Esophagus muscularis mucosa (tissue), 4 donors: ENCODE measurements around the gene ATP5ME. TPM values are rescaled to one million over a fixed set of nuclear protein-coding genes. Genes with fewer than 3 reads are reported as not detected.

Source experiments
- DNase-seq: peaks from one replicate; pipeline ENCODE4 v3.0.0-alpha.2; 2017; ENCODE audit errors: extremely low spot score
- H3K27ac ChIP-seq, 4 donors: fragments of 200-600 bp; sonication (generic); replicated peaks in 1 of 4; 1 replicate in 3 of 4; 2 replicates in 1 of 4; pipeline ENCODE4 v1.5.1; 2016 to 2019; ENCODE audit warnings: mild to moderate bottlenecking in 1 of 4
- H3K27me3 ChIP-seq, 4 donors: fragments of 200-600 bp; sonication (generic); one replicate each; pipeline versions ENCODE4 v1.5.1 to v1.6.0; 2016 to 2019
- H3K36me3 ChIP-seq, 4 donors: fragments of 200-600 bp; sonication (generic); one replicate each; pipeline ENCODE4 v1.5.1; 2016 to 2019
- H3K4me1 ChIP-seq, 4 donors: fragments of 200-600 bp; sonication (generic); one replicate each; pipeline ENCODE4 v1.5.1; 2016 to 2019
- H3K4me3 ChIP-seq, 4 donors: fragments of 200-600 bp; sonication (generic); 1 replicate in 2 of 4; 2 replicates in 2 of 4; pipeline ENCODE4 v1.5.1; 2016 to 2019; ENCODE audit warnings: mild to moderate bottlenecking in 4 of 4, moderate library complexity in 1 of 4
- H3K9me3 ChIP-seq, 4 donors: fragments of 200-600 bp; sonication (generic); 1 replicate in 3 of 4; 2 replicates in 1 of 4; pipeline ENCODE4 v1.5.1; 2016 to 2019
- EP300 ChIP-seq: sonication (generic); formaldehyde crosslinking; IDR thresholded peaks from one replicate; pipeline ENCODE4 v1.6.1; 2017; ENCODE audit warnings: antibody characterized with exemption
- POLR2A ChIP-seq: fragments of 450-650 bp; IDR thresholded peaks from one replicate; pipeline ENCODE4 v1.6.1; 2017; ENCODE audit warnings: antibody characterized with exemption, moderate library complexity, mild to moderate bottlenecking, low read depth
- POLR2AphosphoS5 ChIP-seq, 2 donors: sonication (generic); formaldehyde crosslinking; IDR thresholded peaks; one replicate each; pipeline ENCODE4 v1.6.1; 2017; ENCODE audit warnings: antibody characterized with exemption in 2 of 2
- WGBS: methylation state at CpG from one replicate; pipeline ENCODE4 v1.1.5; 2018; 5-methylcytosine and 5-hydroxymethylcytosine counted together
- intact Hi-C: fragments of 100-400 bp; cut with DNase I; formaldehyde crosslinking; loops from one replicate; pipeline ENCODE4 v1.15.1; 2023
- total RNA-seq, 4 donors: library from RNA; depleted of rRNA; stranded (reverse); fragments of >200 nt; gene quantifications; one replicate each; pipeline versions ENCODE4 v1.1.0 to v1.2.1, GENCODE V29; 2016
- TF ChIP-seq, protein P1 (sequence below), 3 experiments: fragments of 200-600 bp in 2 of 3; fragments of 450-650 bp in 1 of 3; sonication (generic) in 2 of 3; IDR thresholded peaks; one replicate each; pipeline ENCODE4 v1.5.1; 2017 to 2019; ENCODE audit warnings: antibody characterized with exemption in 3 of 3, mild to moderate bottlenecking in 2 of 3, moderate library complexity in 1 of 3

ATP5ME gene
- total RNA-seq, 4 donors from 2014 or later = 111 to 224 (median 154) TPM

DNA sequence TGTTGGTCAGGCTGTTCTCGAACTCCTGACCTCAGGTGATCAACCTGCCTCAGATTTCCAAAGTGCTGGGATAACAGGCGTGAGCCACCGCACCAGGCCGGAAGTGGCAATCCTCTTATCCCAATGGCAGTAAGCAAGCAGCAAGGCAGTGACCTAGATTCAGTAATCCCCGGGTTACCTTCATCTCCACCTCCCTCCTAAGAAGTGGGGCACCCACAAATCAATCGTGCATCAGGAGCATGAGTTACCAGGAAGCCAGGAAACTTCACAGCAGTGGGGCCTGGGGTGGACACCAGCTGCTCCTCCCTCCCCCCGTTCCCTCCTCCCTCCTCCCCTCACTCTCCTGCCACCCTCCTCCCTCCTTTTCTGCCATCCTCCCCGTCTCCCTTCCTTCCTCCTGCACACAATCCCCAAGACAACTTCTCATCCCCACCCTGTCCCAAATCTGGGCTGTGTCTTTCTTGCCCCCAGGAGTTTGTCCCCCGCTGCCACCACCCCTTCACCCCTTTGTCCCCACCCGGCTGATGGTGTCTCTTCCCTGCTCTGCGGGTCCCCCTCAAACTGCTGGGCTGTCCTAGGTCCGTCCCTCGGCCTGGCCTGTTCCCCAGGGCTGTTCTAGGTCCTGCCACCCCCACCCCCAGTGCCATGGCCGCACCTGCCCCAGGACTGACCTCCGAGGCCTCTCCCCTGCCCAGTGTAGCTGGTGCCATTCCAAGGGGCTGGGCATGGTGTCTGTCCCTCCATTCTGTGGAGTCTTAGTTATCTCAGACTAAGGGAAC, 46.5 kb downstream of the ATP5ME start:
- Histone ChIP-seq H3K4me1 (no peaks in the 10 kb centered on the region), H3K27me3 (peaks cover 0 to 65% (median 0%) of the 10 kb centered on the region in 4 donors), H3K36me3 (no peaks in the 10 kb centered on the region), H3K9me3 (no peaks in the 10 kb centered on the region), H3K27ac (no peak overlapping the region), H3K4me3 (no peak overlapping the region)
- WGBS = 81% methylated on average over 15 of the region's 15 CpGs
- intact Hi-C loops = no loop called here
- TF ChIP-seq, protein P1, sequence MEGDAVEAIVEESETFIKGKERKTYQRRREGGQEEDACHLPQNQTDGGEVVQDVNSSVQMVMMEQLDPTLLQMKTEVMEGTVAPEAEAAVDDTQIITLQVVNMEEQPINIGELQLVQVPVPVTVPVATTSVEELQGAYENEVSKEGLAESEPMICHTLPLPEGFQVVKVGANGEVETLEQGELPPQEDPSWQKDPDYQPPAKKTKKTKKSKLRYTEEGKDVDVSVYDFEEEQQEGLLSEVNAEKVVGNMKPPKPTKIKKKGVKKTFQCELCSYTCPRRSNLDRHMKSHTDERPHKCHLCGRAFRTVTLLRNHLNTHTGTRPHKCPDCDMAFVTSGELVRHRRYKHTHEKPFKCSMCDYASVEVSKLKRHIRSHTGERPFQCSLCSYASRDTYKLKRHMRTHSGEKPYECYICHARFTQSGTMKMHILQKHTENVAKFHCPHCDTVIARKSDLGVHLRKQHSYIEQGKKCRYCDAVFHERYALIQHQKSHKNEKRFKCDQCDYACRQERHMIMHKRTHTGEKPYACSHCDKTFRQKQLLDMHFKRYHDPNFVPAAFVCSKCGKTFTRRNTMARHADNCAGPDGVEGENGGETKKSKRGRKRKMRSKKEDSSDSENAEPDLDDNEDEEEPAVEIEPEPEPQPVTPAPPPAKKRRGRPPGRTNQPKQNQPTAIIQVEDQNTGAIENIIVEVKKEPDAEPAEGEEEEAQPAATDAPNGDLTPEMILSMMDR (IDR thresholded peaks at IDR 0.05) = no peak
- TF ChIP-seq EP300 (no peak), POLR2A (no peak), POLR2AphosphoS5 (IDR thresholded peaks at IDR 0.05) (no peak)
- no peak for DNase-seq

DNA sequence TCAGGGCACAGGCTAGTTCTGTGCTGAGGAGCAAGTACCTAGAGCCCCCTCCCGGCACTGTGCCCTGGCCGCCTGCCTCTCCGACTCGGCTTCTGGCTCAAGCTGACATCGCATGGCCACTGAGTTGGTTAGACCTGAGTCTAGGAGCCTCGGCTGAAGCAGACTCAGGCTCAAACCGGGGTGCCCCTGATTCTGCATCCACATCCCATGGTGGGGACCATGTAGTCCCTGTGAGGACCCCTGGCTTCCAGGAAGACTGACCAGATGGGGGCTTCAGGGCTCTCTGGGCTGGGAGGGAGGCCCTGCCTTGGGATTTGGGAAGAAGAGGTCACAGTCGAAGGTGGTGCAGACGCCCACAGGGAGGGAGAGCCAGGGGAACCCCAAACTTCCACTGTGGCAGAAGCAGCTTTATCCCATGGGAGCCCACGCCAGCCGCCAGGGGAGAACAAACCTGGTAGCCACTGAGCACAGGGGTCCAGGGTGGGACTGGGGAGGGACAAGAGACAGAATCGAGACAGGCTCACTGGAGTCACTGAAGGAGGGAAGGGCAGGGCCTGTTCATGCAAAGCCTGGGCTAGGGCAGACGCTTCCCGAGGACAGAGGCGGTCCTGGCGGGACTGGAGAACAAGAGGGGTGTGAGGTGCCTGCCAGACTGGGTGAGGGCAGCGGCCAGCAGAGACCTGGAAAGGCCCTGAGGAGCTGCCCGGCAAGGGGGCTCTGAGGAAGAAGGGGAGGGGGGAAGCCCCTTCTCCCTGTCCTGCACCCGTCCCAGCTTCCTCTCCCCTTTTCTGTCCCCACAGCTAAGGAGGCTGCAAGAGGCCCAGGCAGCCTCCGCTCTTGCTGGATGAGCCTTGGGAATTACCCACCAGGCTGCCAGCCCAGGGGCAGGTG, 47.6 kb downstream of the ATP5ME start:
- intact Hi-C loops = no loop called here
- no peak for DNase-seq
- Histone ChIP-seq H3K9me3 (no peaks in the 10 kb centered on the region), H3K27ac (no peak overlapping the region), H3K4me1 (no peaks in the 10 kb centered on the region), H3K27me3 (peaks cover 0 to 67% (median 0%) of the 10 kb centered on the region in 4 donors), H3K36me3 (no peaks in the 10 kb centered on the region), H3K4me3 (no peak overlapping the region)
- WGBS = 74% methylated on average over 16 of the region's 20 CpGs
- TF ChIP-seq, protein P1 (IDR thresholded peaks at IDR 0.05) = no peak
- no peak for TF ChIP-seq EP300
- TF ChIP-seq POLR2AphosphoS5 (IDR thresholded peaks at IDR 0.05) = no peak
- no peak for TF ChIP-seq POLR2A

DNA sequence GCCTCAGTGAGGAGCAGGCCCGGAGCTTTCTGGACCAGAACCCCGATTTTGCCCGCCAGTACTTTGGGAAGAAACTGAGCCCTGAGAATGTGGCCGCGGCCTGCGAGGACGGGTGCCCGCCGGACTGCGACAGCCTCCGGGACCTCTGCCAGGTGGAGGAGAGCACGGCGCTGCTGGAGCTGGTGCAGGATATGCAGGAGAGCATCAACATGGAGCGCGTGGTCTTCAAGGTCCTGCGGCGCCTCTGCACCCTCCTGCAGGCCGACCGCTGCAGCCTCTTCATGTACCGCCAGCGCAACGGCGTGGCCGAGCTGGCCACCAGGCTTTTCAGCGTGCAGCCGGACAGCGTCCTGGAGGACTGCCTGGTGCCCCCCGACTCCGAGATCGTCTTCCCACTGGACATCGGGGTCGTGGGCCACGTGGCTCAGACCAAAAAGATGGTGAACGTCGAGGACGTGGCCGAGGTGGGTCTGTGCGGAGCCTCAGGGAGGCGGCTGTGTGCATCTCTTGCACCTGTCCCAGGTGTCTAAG, 48.4 kb downstream of the ATP5ME start:
- WGBS = 86% methylated on average over 18 of the region's 39 CpGs
- Histone ChIP-seq H3K4me1 (no peaks in the 10 kb centered on the region), H3K36me3 (no peaks in the 10 kb centered on the region), H3K4me3 (no peak overlapping the region), H3K27ac (no peak overlapping the region), H3K27me3 (peaks cover 0 to 74% (median 0%) of the 10 kb centered on the region in 4 donors), H3K9me3 (no peaks in the 10 kb centered on the region)
- intact Hi-C loops = no loop called here
- no peak for DNase-seq
- TF ChIP-seq EP300 (no peak), POLR2A (no peak), POLR2AphosphoS5 (IDR thresholded peaks at IDR 0.05) (no peak)
- TF ChIP-seq, protein P1 (IDR thresholded peaks at IDR 0.05) = no peak

DNA sequence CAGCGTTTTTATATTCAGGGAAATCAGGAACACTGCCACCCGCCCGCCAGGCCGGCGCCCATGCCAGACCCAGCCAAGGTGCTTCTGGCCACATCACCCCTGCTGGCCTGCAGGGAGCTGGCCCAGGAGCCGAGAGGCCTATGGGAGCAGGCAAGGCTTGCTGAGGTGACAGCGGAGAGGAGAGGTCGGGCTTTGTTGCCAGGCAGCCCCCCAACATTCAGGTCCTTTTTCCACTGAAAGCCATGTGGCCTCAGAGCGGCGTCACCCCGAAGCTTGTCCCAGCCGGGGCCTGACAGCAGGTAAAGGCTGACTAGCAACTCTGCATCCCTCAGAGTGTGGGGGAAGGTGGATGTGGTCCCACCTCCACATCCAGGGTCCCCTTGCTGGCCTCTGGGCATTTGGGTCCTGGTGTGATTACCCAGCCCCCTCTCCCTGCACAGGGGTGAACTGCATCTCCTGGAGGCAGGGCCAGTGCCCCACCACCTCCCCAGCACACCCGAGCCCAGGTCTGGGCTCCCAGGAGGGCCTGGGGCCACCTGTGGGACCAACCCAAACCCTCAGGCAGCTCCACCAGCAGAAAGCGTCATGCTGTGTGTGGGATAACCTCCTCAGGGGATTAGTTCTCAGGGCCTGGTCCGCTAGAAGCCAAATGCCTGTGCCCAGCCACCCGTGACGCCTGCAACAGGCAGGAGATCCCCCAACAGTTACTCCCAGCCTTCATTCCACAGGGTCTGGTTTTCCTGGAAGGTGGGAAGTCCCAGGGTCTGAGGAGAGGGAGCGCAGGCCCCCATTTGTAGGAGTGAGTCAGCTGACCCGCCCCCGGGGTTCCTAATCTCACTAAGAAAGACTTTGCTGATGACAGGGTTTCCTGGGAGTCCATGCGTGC, 49.1 kb downstream of the ATP5ME start, which contains the start of gene PDE6B:
Gene PDE6B (plus strand): TSS at position 869 of the 886 bp plus-strand sequence. CDS start 54 bp downstream, outside the sequence.
- TF ChIP-seq POLR2AphosphoS5 (IDR thresholded peaks at IDR 0.05) (no peak), POLR2A (no peak), EP300 (no peak)
- TF ChIP-seq, protein P1 (IDR thresholded peaks at IDR 0.05) = no peak
- Histone ChIP-seq H3K27me3 (peaks cover 0 to 75% (median 0%) of the 10 kb centered on the region in 4 donors), H3K4me3 (no peak within 1 kb of the TSS), H3K36me3 (no peaks in the 10 kb centered on the region), H3K27ac (no peak within 1 kb of the TSS), H3K9me3 (no peaks in the 10 kb centered on the region), H3K4me1 (no peaks in the 10 kb centered on the region)
- intact Hi-C loops = no loop called here
- no peak for DNase-seq
- WGBS = 84% methylated on average over 14 of the region's 21 CpGs
